Breast epithelium (tissue), 4 donors: ENCODE results near the gene KCNG3. TPM values are rescaled to one million over a fixed set of nuclear protein-coding genes. Genes with fewer than 3 reads are reported as not detected.

Source experiments
- DNase-seq, 2 donors: peaks; one replicate each; pipeline ENCODE4 v3.0.0-alpha.2; 2019; ENCODE audit warnings: low spot score in 2 of 2
- H3K27ac ChIP-seq, 2 donors: fragments of 200-600 bp; sonication (generic) in 1 of 2; one replicate each; pipeline ENCODE4 v1.5.1; 2016 to 2019; ENCODE audit warnings: mild to moderate bottlenecking in 1 of 2
- H3K27me3 ChIP-seq, 2 donors: fragments of 200-600 bp; sonication (generic) in 1 of 2; one replicate each; pipeline versions ENCODE4 v1.5.1 to v1.6.0; 2017 to 2019; ENCODE audit warnings: control low read depth in 1 of 2, mild to moderate bottlenecking in 1 of 2
- H3K36me3 ChIP-seq: fragments of 200-600 bp; one replicate; pipeline ENCODE4 v1.5.1; 2019
- H3K4me1 ChIP-seq, 2 donors: fragments of 200-600 bp; sonication (generic); one replicate each; pipeline ENCODE4 v1.5.1; 2016 to 2019; ENCODE audit warnings: control low read depth in 1 of 2
- H3K4me3 ChIP-seq, 3 donors: fragments of 200-600 bp; sonication (generic); 1 replicate in 2 of 3; 2 replicates in 1 of 3; pipeline ENCODE4 v1.5.1; 2016 to 2019; ENCODE audit warnings: mild to moderate bottlenecking in 3 of 3, moderate library complexity in 2 of 3
- H3K9me3 ChIP-seq, 2 donors: fragments of 200-600 bp; sonication (generic) in 1 of 2; one replicate each; pipeline ENCODE4 v1.5.1; 2016 to 2019; ENCODE audit warnings: control low read depth in 1 of 2
- POLR2A ChIP-seq: fragments of 450-650 bp; IDR thresholded peaks from one replicate; pipeline ENCODE4 v1.6.1; 2016; ENCODE audit warnings: antibody characterized with exemption, mild to moderate bottlenecking, moderate library complexity
- POLR2AphosphoS5 ChIP-seq, 3 donors: sonication (generic); formaldehyde crosslinking; IDR thresholded peaks; one replicate each; pipeline ENCODE4 v1.6.1; 2017; ENCODE audit warnings: antibody characterized with exemption in 3 of 3
- intact Hi-C: fragments of 100-400 bp; cut with DNase I; formaldehyde crosslinking; loops from one replicate; pipeline ENCODE4 v1.15.1; 2023; ENCODE audit warnings: low total_unique reads
- total RNA-seq, 3 donors: library from RNA; depleted of rRNA; stranded (reverse); fragments of >200 nt; gene quantifications; one replicate each; pipeline ENCODE4 v1.1.0, GENCODE V29; 2016
- TF ChIP-seq, protein P1 (sequence below), 3 donors: fragments of 450-650 bp; IDR thresholded peaks; one replicate each; pipeline ENCODE4 v1.5.1; 2016 to 2017; ENCODE audit warnings: antibody characterized with exemption in 3 of 3, mild to moderate bottlenecking in 3 of 3, moderate library complexity in 3 of 3

The KCNG3 gene
- total RNA-seq, 3 donors from 2014 or later, result 0.33 TPM; not detected in 2

DNA sequence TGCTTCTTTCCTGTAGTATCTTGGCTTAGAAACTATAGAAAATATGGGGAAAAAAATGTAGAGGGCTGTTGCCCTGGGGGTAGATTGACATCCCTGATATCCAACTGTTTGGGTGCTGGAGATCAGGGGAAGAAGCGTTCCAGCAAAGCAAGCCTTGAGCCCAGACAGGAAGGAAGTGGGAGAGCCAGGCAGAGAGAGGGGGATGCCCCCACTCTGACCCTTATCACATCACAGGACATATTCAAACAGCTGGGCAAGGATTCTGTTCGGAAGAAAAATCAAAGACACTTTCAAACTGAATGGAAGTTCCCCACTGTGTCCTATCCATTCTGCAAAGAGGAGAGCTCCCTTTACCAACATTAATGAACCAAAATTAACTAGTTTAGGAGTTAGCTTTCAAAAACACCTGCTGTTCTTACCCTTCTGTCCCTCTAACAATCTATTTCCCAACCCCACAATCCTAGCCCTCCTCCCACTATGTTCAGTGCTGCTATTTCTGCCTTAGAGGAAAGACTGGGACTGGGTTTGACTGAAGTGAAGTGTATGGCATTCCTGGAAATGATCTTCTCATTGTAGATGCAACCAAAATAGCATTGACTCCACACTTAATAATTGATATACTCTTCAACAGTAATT is 16.9 kb upstream of the KCNG3 start:
- Histone ChIP-seq H3K4me1 (no peaks in the 10 kb centered on the region), H3K36me3 (no peaks in the 10 kb centered on the region), H3K9me3 (no peaks in the 10 kb centered on the region), H3K4me3 (no peak overlapping the region), H3K27ac (no peak overlapping the region), H3K27me3 (no peaks in the 10 kb centered on the region)
- TF ChIP-seq, protein P1, sequence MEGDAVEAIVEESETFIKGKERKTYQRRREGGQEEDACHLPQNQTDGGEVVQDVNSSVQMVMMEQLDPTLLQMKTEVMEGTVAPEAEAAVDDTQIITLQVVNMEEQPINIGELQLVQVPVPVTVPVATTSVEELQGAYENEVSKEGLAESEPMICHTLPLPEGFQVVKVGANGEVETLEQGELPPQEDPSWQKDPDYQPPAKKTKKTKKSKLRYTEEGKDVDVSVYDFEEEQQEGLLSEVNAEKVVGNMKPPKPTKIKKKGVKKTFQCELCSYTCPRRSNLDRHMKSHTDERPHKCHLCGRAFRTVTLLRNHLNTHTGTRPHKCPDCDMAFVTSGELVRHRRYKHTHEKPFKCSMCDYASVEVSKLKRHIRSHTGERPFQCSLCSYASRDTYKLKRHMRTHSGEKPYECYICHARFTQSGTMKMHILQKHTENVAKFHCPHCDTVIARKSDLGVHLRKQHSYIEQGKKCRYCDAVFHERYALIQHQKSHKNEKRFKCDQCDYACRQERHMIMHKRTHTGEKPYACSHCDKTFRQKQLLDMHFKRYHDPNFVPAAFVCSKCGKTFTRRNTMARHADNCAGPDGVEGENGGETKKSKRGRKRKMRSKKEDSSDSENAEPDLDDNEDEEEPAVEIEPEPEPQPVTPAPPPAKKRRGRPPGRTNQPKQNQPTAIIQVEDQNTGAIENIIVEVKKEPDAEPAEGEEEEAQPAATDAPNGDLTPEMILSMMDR (IDR thresholded peaks at IDR 0.05), result no peak
- TF ChIP-seq POLR2AphosphoS5 (IDR thresholded peaks at IDR 0.05) (no peak), POLR2A (no peak)
- no peak for DNase-seq
- intact Hi-C loops, result no loop called here

DNA sequence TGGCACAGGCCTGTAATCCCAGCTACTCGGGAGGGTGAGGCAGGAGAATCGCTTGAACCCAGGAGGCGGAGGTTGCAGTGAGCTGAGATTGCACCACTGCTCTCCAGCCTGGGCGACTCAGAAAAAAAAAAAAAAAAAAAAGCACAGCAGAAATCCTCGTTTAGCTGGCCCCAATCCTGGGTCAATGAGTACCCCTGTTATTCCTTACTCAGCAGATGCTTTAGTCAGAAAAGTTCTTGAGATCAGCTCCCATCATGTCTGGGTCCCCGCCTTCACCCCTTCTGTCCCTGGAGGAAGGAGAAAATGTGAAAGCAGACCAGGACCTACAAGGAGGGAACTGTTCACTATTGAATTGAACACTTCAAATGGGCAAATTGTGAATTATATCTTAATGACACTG is 16.4 kb upstream of the KCNG3 start:
- Histone ChIP-seq H3K9me3 (no peaks in the 10 kb centered on the region), H3K4me3 (no peak overlapping the region), H3K4me1 (no peaks in the 10 kb centered on the region), H3K27me3 (no peaks in the 10 kb centered on the region), H3K36me3 (no peaks in the 10 kb centered on the region), H3K27ac (no peak overlapping the region)
- intact Hi-C loops, result no loop called here
- TF ChIP-seq POLR2AphosphoS5 (IDR thresholded peaks at IDR 0.05), result no peak
- TF ChIP-seq POLR2A, result no peak
- TF ChIP-seq, protein P1 (IDR thresholded peaks at IDR 0.05), result no peak
- DNase-seq, result no peak

DNA sequence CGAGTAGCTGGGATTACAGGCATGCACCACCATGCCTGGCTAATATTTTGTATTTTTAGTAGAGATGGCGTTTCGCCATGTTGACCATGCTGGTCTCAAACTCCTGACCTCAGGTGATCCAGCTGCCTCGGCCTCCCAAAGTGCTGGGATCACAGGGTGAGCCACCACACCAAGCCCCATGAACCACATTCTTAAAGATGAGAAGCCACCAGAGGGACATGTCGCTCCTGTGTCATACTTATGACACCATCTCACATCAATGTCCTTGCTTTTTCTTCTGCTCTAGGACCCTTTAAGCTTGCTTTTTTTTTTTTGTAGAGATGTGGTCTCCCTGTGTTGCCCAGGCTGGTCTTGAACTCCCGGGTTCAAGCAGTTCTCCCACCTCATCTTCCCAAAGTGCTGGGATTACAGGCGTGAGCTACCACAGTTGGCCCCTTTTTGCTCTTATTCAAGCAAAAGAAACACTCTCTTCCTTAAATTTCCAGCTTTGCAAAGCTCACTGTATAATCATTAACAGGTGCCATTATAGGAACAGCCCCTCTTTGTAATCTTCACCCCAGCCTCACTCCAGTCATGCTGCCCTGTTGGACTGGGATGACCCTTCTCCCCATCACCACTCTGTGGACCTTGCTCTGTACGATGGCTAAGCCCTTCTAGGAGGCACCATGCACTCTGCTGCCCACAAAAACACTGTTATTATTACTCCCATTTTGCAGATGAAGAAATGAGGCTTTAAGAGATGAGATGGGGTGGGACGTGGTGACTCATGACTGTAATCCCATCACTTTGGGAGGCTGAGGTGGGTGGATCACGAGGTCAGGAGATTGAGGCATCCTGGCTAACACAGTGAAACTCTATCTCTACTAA is 10.8 kb upstream of the KCNG3 start:
- no peak overlapping the region for H3K4me3 ChIP-seq
- intact Hi-C loops, result no loop called here
- no peaks in the 10 kb centered on the region for H3K36me3 ChIP-seq
- H3K4me1 ChIP-seq, result no peaks in the 10 kb centered on the region
- no peak overlapping the region for H3K27ac ChIP-seq
- no peaks in the 10 kb centered on the region for H3K27me3 ChIP-seq
- TF ChIP-seq, protein P1 (IDR thresholded peaks at IDR 0.05), result no peak
- TF ChIP-seq POLR2A, result no peak
- TF ChIP-seq POLR2AphosphoS5 (IDR thresholded peaks at IDR 0.05), result no peak
- no peak for DNase-seq
- no peaks in the 10 kb centered on the region for H3K9me3 ChIP-seq

DNA sequence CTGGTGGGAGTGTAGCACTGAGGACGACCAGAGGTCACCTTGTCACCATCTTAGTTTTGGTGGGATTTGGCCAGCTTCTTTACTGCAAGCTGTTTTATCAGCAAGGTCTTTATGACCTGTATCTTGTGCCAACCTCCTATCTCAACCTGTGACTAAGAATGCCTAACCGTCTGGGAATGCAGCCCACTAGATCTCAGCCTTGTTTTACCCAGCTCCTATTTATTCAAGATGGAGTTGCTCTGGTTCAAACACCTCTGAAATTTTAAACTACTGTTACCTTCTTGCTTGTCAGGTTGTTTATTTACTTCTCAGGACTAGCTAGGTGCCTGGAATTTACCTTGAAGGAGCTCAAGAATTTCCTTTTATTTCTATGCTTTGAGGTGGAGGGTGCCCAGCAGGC is 9.5 kb upstream of the KCNG3 start:
- no peak overlapping the region for H3K27ac ChIP-seq
- H3K4me1 ChIP-seq, result no peaks in the 10 kb centered on the region
- H3K4me3 ChIP-seq, result no peak overlapping the region
- no peaks in the 10 kb centered on the region for H3K9me3 ChIP-seq
- no peak for TF ChIP-seq POLR2A
- no peak for TF ChIP-seq POLR2AphosphoS5 (IDR thresholded peaks at IDR 0.05)
- TF ChIP-seq, protein P1 (IDR thresholded peaks at IDR 0.05), result no peak
- no peaks in the 10 kb centered on the region for H3K36me3 ChIP-seq
- H3K27me3 ChIP-seq, result no peaks in the 10 kb centered on the region
- no peak for DNase-seq
- intact Hi-C loops, result no loop called here

DNA sequence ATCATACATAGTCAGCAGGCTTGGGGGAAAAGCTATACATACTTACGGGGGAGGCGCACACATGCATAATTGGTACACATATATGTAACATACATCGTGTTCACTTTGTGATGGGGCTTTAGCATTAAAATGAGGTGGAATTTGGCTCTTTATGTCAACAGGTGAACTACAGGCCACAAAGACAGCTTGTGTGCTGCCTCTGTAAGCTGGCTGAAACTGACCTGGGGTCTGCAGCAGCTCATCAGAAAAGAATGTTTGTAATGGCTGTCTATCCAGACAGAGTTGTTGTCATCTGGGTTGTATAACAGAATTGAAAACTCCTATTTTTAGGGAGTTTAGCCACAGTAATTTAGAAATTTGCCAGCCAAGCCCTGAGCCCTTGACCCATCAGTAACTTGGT is 4.7 kb upstream of the KCNG3 start:
- Histone ChIP-seq H3K27ac (no peak overlapping the region), H3K9me3 (no peaks in the 10 kb centered on the region), H3K36me3 (no peaks in the 10 kb centered on the region), H3K4me1 (peaks cover 0 to 2% of the 10 kb centered on the region in 2 donors), H3K4me3 (no peak overlapping the region), H3K27me3 (peaks cover under 1 to 1% of the 10 kb centered on the region in 2 donors)
- TF ChIP-seq, protein P1 (IDR thresholded peaks at IDR 0.05), result no peak
- TF ChIP-seq POLR2A, result no peak
- no peak for DNase-seq
- intact Hi-C loops, result no loop called here
